Effector memory CD8-positive, alpha-beta T cell (primary cell): ENCODE measurements around the gene HEG1.

Source experiments
- ATAC-seq: fragments of 150-1000 bp; cut with Tn5 transposase; replicated peaks from 2 replicates; pipeline ENCODE4 v1.10.0; 2021; ENCODE audit warnings: mild to moderate bottlenecking, moderate library complexity
- DNase-seq, 3 experiments: peaks; one replicate each; pipeline ENCODE4 v3.0.0; 2021
- H3K27ac Mint-ChIP-seq, 2 donors: one replicate each; pipeline ENCODE4 v1.8.0; 2022; ENCODE audit warnings: mild to moderate bottlenecking in 2 of 2, mixed read lengths in 2 of 2, moderate library complexity in 2 of 2
- H3K27me3 Mint-ChIP-seq, 2 donors: one replicate each; pipeline ENCODE4 v1.8.0; 2022; ENCODE audit warnings: mixed read lengths in 2 of 2
- H3K36me3 Mint-ChIP-seq: one replicate; pipeline ENCODE4 v1.8.0; 2022; ENCODE audit warnings: mild to moderate bottlenecking, moderate library complexity, mixed read lengths; ENCODE audit not compliant: insufficient read depth
- H3K4me1 Mint-ChIP-seq, 2 donors: one replicate each; pipeline ENCODE4 v1.8.0; 2022; ENCODE audit warnings: low read depth in 2 of 2, mixed read lengths in 2 of 2
- H3K4me3 Mint-ChIP-seq, 2 donors: one replicate each; pipeline ENCODE4 v1.8.0; 2022; ENCODE audit warnings: mild to moderate bottlenecking in 2 of 2, mixed read lengths in 2 of 2, moderate library complexity in 2 of 2
- H3K9me3 Mint-ChIP-seq, 2 donors: one replicate each; pipeline ENCODE4 v1.8.0; 2022; ENCODE audit warnings: mixed read lengths in 2 of 2

The HEG1 gene

DNA sequence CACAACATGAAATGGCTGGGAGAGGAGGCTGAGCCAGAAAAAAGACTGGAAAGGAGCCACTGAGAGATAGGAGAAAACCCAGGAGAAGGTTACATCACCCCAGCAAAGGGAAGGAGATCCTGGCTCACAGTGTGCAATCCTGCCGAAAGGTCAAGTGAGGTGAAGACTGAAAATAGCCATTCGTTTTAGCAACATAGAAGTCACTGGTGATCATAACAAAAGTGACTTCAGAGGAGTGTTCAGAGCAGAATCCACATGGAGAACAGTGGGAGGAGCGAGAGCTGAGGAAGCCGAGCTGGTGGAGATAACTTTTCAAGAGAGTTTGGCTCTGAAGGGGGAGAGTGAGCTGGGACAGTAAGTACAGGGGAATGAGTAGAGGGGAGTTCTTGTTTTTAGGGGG lies 5.4 kb upstream of the HEG1 start:
- H3K4me3 Mint-ChIP-seq: no peak overlapping the region
- no peak overlapping the region for H3K27ac Mint-ChIP-seq
- no peak for DNase-seq
- no peaks in the 10 kb centered on the region for H3K9me3 Mint-ChIP-seq
- H3K4me1 Mint-ChIP-seq: peaks cover 0 to 4% of the 10 kb centered on the region in 2 donors
- H3K27me3 Mint-ChIP-seq: peaks cover 25 to 43% of the 10 kb centered on the region in 2 donors
- H3K36me3 Mint-ChIP-seq: no peaks in the 10 kb centered on the region
- no peak for ATAC-seq

DNA sequence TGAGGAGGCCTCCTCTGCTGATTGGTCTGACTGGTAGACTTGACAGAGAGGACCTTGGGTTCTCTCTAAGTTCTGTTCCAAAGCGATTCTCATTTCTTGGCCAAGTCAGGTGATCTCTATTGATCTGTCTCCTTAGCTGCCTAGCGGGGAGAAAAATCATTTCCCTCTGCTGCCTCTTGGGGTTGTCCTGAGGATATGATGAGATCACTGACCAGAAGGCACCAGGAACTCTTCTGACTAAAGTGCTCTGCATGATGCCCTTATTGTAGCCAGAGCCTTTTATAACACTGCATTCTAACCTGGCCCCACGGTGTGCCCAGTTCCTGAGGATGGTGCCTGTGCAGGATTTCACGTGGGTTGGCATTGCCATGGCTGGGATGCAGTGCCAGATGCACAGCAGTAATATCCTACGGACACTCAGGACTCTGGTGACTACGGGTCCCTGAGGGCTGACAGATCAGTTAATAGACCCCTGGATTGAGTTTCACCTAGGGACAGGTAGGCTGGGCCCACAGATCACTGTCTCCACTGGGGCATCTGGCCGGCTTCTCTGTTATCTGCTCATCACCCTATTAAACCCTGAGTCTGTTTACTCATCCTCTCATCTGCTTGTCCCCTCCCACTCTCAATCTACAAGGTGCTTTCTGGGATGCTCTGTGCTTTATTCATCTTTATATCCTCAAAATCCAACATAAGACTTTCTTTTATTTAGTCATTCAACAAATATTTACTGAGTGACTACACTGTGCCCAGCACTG lies 3.9 kb upstream of the HEG1 start:
- no peak for DNase-seq
- peaks cover 3 to 7% of the 10 kb centered on the region in 2 donors for H3K4me1 Mint-ChIP-seq
- peaks cover 25 to 43% of the 10 kb centered on the region in 2 donors for H3K27me3 Mint-ChIP-seq
- no peak for ATAC-seq
- no peak overlapping the region for H3K27ac Mint-ChIP-seq
- peaks cover 4% of the 10 kb centered on the region for H3K36me3 Mint-ChIP-seq
- H3K9me3 Mint-ChIP-seq: no peaks in the 10 kb centered on the region
- no peak overlapping the region for H3K4me3 Mint-ChIP-seq

- peaks cover 8% of the 10 kb centered on the region for H3K36me3 Mint-ChIP-seq
- no peak overlapping the region for H3K27ac Mint-ChIP-seq
- H3K27me3 Mint-ChIP-seq: peaks cover 25 to 41% of the 10 kb centered on the region in 2 donors
- peaks cover 10 to 14% of the 10 kb centered on the region in 2 donors for H3K4me1 Mint-ChIP-seq
- ATAC-seq: no peak
- DNase-seq: no peak
- H3K9me3 Mint-ChIP-seq: no peaks in the 10 kb centered on the region
- no peak overlapping the region for H3K4me3 Mint-ChIP-seq
These were observed 3.2 kb upstream of the HEG1 start for GRCh38 chr3:125058959-125059358.

GRCh38 chr3:125058529-125058928 lies 2.7 kb upstream of the HEG1 start:
- no peak overlapping the region for H3K27ac Mint-ChIP-seq
- no peaks in the 10 kb centered on the region for H3K9me3 Mint-ChIP-seq
- H3K27me3 Mint-ChIP-seq: peaks cover 20 to 37% of the 10 kb centered on the region in 2 donors
- no peak for ATAC-seq
- peaks cover 15 to 18% of the 10 kb centered on the region in 2 donors for H3K4me1 Mint-ChIP-seq
- H3K4me3 Mint-ChIP-seq: no peak overlapping the region
- peaks cover 12% of the 10 kb centered on the region for H3K36me3 Mint-ChIP-seq
- DNase-seq: no peak

DNA sequence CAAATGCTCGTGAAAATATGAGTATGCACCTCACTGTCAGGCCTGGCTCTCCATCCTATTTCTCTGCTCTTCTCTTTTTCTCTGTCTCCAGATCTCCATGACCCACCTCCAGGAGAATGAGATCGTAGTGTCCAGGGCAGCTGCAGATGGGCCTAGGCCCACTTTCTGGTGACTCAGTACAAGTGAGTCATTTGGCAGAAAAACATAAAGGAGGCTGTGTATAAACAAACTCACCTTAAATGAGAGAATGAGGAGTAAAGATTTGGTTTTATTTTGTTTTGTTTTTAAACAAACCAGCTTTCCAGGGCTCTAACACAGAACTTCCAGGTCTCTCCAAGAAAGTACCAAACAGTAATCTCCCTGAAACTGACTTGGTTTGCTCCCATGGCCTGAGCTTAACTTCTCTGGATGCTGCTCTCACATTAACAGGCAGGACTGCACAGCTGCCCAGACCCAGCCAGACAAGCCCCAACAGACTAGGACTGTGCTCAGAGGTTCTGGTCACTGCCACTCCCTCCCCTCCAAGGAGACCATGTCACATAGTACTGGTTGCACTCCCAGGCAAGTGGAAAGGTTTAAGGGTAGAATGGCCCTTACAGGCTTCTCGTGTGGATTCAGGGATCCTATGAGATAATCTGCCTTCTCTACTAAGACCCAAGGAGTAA lies 1.5 kb upstream of the HEG1 start:
- ATAC-seq: no peak
- no peak overlapping the region for H3K4me3 Mint-ChIP-seq
- no peaks in the 10 kb centered on the region for H3K9me3 Mint-ChIP-seq
- peaks cover 13% of the 10 kb centered on the region for H3K36me3 Mint-ChIP-seq
- DNase-seq: no peak
- peaks cover 27 to 30% of the 10 kb centered on the region in 2 donors for H3K4me1 Mint-ChIP-seq
- peaks cover 17 to 25% of the 10 kb centered on the region in 2 donors for H3K27me3 Mint-ChIP-seq
- peak overlapping the region in 1 of 2 donors; percentile 67 for H3K27ac Mint-ChIP-seq

GRCh38 chr3:125055331-125055912 lies 375 bp downstream of the HEG1 start:
- Mint-ChIP-seq H3K36me3 (peaks cover 13% of the 10 kb centered on the region), H3K27ac (peak overlapping the region; percentile 94 to 97), H3K4me1 (peaks cover 44 to 49% of the 10 kb centered on the region in 2 donors), H3K27me3 (peaks cover 6% of the 10 kb centered on the region in 2 donors), H3K9me3 (no peaks in the 10 kb centered on the region), H3K4me3 (peak overlapping the region; percentile 93 to 99)
- DNase-seq (peak in 2 of 3 experiments; percentile 8), ATAC-seq (peak; percentile 18)

- DNase-seq: peak in 1 of 3 experiments; percentile 28
- ATAC-seq: peak; percentile 18
- Mint-ChIP-seq H3K4me3 (peak overlapping the region; percentile 93 to 99), H3K27me3 (no peaks in the 10 kb centered on the region), H3K4me1 (peaks cover 51 to 55% of the 10 kb centered on the region in 2 donors), H3K9me3 (no peaks in the 10 kb centered on the region), H3K27ac (peak overlapping the region; percentile 94 to 97), H3K36me3 (peaks cover 17% of the 10 kb centered on the region)
These were observed 1.1 kb downstream of the HEG1 start for GRCh38 chr3:125054449-125055329.

DNA sequence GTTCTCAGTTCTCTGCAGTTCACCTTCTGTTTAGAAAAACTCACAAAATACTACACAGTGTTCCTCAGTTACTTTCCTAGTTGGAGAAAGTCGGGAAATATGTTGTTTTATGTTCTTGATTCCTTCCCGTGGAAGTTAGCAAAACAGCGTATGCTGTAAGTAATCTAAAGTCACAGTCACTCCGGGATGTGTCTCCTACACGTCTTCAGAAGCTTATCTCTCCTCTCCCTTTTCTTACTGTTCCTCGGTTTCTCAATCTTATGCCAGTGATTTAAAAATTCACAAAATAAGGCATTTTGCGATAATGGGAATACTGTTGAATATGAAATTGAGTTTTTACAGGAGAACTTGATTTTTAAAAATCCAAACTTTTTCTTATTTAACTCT lies 1.7 kb downstream of the HEG1 start:
- Mint-ChIP-seq H3K27me3 (no peaks in the 10 kb centered on the region), H3K36me3 (peaks cover 20% of the 10 kb centered on the region), H3K9me3 (no peaks in the 10 kb centered on the region), H3K4me3 (peak overlapping the region; percentile 93 to 99), H3K4me1 (peaks cover 57 to 61% of the 10 kb centered on the region in 2 donors), H3K27ac (peak overlapping the region; percentile 94 to 97)
- no peak for DNase-seq
- ATAC-seq: no peak

GRCh38 chr3:125053304-125053699 lies 2.5 kb downstream of the HEG1 start:
- DNase-seq (no peak), ATAC-seq (no peak)
- H3K27me3 Mint-ChIP-seq: no peaks in the 10 kb centered on the region
- H3K36me3 Mint-ChIP-seq: peaks cover 20% of the 10 kb centered on the region
- peaks cover 61 to 68% of the 10 kb centered on the region in 2 donors for H3K4me1 Mint-ChIP-seq
- H3K4me3 Mint-ChIP-seq: peak overlapping the region; percentile 93 to 99
- no peaks in the 10 kb centered on the region for H3K9me3 Mint-ChIP-seq
- H3K27ac Mint-ChIP-seq: peak overlapping the region; percentile 94 to 97

DNA sequence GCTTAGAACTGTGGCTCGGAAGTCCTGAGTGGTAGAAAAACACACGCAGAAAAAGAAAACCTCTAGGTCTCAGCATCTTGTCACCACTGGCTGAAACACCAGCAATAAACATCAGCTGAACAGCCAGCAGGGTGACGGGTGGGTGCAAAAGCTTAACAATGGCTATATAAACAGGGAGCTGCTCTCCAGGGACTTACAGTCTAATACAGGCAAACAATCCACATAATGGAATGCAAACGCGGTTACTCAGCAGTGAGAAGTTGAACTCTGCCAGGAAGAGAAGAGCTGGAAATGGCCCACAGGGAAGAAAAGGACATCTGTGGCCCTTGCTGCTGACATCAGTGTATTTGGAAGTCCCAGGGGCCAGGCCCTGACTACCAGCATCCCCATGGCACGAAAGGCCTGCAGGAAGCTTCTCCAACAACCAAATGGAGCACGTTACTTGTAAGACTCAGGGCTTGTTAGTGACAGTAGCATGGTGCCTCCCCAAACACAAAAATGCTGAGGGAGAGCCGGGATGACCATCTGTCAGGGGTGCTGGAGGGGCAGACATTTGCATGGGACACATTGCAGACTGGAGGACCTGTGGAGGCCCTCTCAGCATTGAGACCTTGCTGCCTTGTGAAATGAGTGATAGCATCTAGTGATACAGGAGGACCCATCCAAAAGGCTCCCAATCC lies 3.0 kb downstream of the HEG1 start:
- Mint-ChIP-seq H3K27ac (peak overlapping the region; percentile 94 to 97), H3K9me3 (no peaks in the 10 kb centered on the region), H3K4me1 (peaks cover 66 to 72% of the 10 kb centered on the region in 2 donors), H3K4me3 (peak overlapping the region; percentile 93 to 99), H3K36me3 (peaks cover 20% of the 10 kb centered on the region), H3K27me3 (no peaks in the 10 kb centered on the region)
- DNase-seq: no peak
- no peak for ATAC-seq

GRCh38 chr3:125051715-125052581 lies 3.8 kb downstream of the HEG1 start:
- Mint-ChIP-seq H3K36me3 (peaks cover 20% of the 10 kb centered on the region), H3K9me3 (no peaks in the 10 kb centered on the region)

DNA sequence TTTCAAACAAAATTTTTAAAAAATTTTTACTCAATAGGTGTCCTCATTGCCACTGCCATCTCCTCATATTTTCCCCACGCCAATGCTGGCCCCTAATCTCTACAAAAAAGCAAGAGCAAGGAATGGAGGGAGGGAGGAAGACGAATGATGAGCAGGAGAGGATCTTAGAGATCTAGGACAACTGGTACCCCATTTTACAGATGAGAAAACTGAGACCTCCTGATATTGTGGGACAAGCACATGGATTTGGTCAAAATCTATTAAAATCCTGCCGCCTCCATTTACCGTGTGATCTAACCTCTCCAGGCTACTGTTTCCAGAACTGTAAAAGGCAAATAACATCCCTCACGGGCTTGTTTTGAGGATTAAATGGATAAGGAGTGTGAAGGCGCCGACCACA lies 4.6 kb downstream of the HEG1 start:
- ATAC-seq (no peak), DNase-seq (no peak)
- H3K27me3 Mint-ChIP-seq: no peaks in the 10 kb centered on the region
- H3K9me3 Mint-ChIP-seq: no peaks in the 10 kb centered on the region
- H3K4me3 Mint-ChIP-seq: peak overlapping the region; percentile 93 to 99
- H3K4me1 Mint-ChIP-seq: peaks cover 68 to 74% of the 10 kb centered on the region in 2 donors
- peak overlapping the region; percentile 94 to 97 for H3K27ac Mint-ChIP-seq
- H3K36me3 Mint-ChIP-seq: peaks cover 20% of the 10 kb centered on the region

More at GRCh38 chr3:125051715-125052581, 3.8 kb downstream of the HEG1 start:
- H3K4me1 Mint-ChIP-seq: peaks cover 68 to 75% of the 10 kb centered on the region in 2 donors
- ATAC-seq (peak; percentile 69), DNase-seq (peak; percentile 65 to 67 (median 67))
- H3K27ac Mint-ChIP-seq: peak overlapping the region; percentile 94 to 97
- H3K27me3 Mint-ChIP-seq: no peaks in the 10 kb centered on the region
- peak overlapping the region; percentile 93 to 99 for H3K4me3 Mint-ChIP-seq
